ENCODE measurements around the gene SPATS1.

DNA sequence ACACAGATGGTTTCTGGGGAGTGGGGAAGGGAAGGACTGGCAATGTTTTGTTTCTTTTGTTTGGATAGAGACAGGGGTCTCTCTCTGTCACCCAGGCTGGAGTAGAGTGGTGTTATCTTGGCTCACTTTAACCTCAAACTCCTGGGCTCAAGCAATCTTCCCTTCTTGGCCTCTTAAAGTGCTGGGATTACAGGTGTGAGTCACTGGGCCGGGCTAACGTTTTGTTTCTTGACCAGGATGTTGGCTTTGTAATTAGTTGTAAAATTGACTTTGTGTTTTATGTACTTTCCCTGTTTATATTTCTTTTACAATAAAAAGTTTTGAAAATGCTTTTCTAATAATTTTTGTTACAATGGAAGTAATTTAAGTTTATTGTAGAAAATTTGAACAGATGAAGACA lies 10.9 kb downstream of the SPATS1 start:
- TF ChIP-seq CTCF (IDR thresholded peaks at IDR 0.05; ENCODE audit: poor library complexity, severe bottlenecking): no peak
- TF ChIP-seq SMC3 (conservative IDR thresholded peaks at IDR 0.05; ENCODE audit: poor library complexity): no peak
- no peak for TF ChIP-seq TAF1 (IDR thresholded peaks at IDR 0.05; ENCODE audit: low read depth)
- TF ChIP-seq EP300 (conservative IDR thresholded peaks at IDR 0.05; ENCODE audit: poor library complexity, severe bottlenecking): no peak
- TF ChIP-seq RAD21 (conservative IDR thresholded peaks at IDR 0.05): no peak
